ENCODE data around the gene FRMD5. TPM values are rescaled to one million over a fixed set of nuclear protein-coding genes. Genes with fewer than 3 reads are reported as not detected.
A peak's percentile ranks its signal among the peaks of the same experiment; 100 is the strongest.

FRMD5 gene
- total RNA-seq, 1 donor from 2014 or later = 43.0 TPM

GRCh38 chr15:43919540-43920253 is 275.4 kb downstream of the FRMD5 start:
- peak; percentile 27 for ATAC-seq
- intact Hi-C loops (cut with DNase I) = loop anchor here (10.0 kb wide), 1 partner anchor 55 kb away; no protein-coding TSS in a partner anchor
- no peak for DNase-seq (ENCODE audit: missing footprints)

- no peak for DNase-seq (ENCODE audit: missing footprints)
- no peak for ATAC-seq
- intact Hi-C loops (cut with DNase I) = loop anchor here (10.0 kb wide), 1 partner anchor 56 kb away; no protein-coding TSS in a partner anchor
Observed at GRCh38 chr15:43918717-43919116, 276.4 kb downstream of the FRMD5 start.

- DNase-seq (ENCODE audit: missing footprints) (no peak), ATAC-seq (peak; percentile 70)
- intact Hi-C loops (cut with DNase I) = loop anchor here (10.0 kb wide), 1 partner anchor 59 kb away; no protein-coding TSS in a partner anchor
Observed at GRCh38 chr15:43916326-43916660, 278.8 kb downstream of the FRMD5 start.

GRCh38 chr15:43915631-43916325 is 279.3 kb downstream of the FRMD5 start:
- ATAC-seq (peak; percentile 4), DNase-seq (ENCODE audit: missing footprints) (no peak)
- intact Hi-C loops (cut with DNase I) = loop anchor here (10.0 kb wide), 1 partner anchor 59 kb away; no protein-coding TSS in a partner anchor

- no peak for ATAC-seq
- intact Hi-C loops (cut with DNase I) = loop anchor here (10.0 kb wide), 1 partner anchor 61 kb away; no protein-coding TSS in a partner anchor
- DNase-seq (ENCODE audit: missing footprints) = no peak
Observed at GRCh38 chr15:43913941-43914340, 281.1 kb downstream of the FRMD5 start.

GRCh38 chr15:43913026-43913780 is 281.9 kb downstream of the FRMD5 start:
- DNase-seq (ENCODE audit: missing footprints) (no peak), ATAC-seq (peak; percentile 56)
- intact Hi-C loops (cut with DNase I) = loop anchor here (10.0 kb wide), 1 partner anchor 62 kb away; no protein-coding TSS in a partner anchor

- DNase-seq (ENCODE audit: missing footprints) = no peak
- intact Hi-C loops (cut with DNase I) = loop anchor here (10.0 kb wide), 1 partner anchor 63 kb away; no protein-coding TSS in a partner anchor
- ATAC-seq = no peak
Observed at GRCh38 chr15:43912208-43912607, 282.9 kb downstream of the FRMD5 start.

GRCh38 chr15:43911235-43911781 is 283.8 kb downstream of the FRMD5 start:
- no peak for ATAC-seq
- no peak for DNase-seq (ENCODE audit: missing footprints)
- intact Hi-C loops (cut with DNase I) = loop anchor here (10.0 kb wide), 1 partner anchor 63 kb away; no protein-coding TSS in a partner anchor

- DNase-seq (ENCODE audit: missing footprints) = no peak
- intact Hi-C loops (cut with DNase I) = no loop called here
- no peak for ATAC-seq
Observed at GRCh38 chr15:43908516-43909050, 286.5 kb downstream of the FRMD5 start.

GRCh38 chr15:43905755-43906154 is 289.3 kb downstream of the FRMD5 start:
- intact Hi-C loops (cut with DNase I) = no loop called here
- no peak for DNase-seq (ENCODE audit: missing footprints)
- ATAC-seq = no peak

- ATAC-seq = peak; percentile 67
Observed at GRCh38 chr15:43903864-43904290, 291.2 kb downstream of the FRMD5 start.

GRCh38 chr15:43901495-43901894 is 293.6 kb downstream of the FRMD5 start:
- ATAC-seq = no peak
- no peak for DNase-seq (ENCODE audit: missing footprints)
- intact Hi-C loops (cut with DNase I) = loop anchor here (5.0 kb wide), 1 partner anchor 316 kb away; no protein-coding TSS in a partner anchor

More at GRCh38 chr15:43903864-43904290, 291.2 kb downstream of the FRMD5 start:
- no peak for DNase-seq (ENCODE audit: missing footprints)
- intact Hi-C loops (cut with DNase I) = loop anchor here (1.0 to 5.0 kb wide), 2 partner anchors 161 to 313 kb away; no protein-coding TSS in a partner anchor

GRCh38 chr15:43900996-43901395 is 294.1 kb downstream of the FRMD5 start:
- ATAC-seq = no peak
- intact Hi-C loops (cut with DNase I) = loop anchor here (5.0 kb wide), 1 partner anchor 316 kb away; no protein-coding TSS in a partner anchor
- no peak for DNase-seq (ENCODE audit: missing footprints)

- no peak for DNase-seq (ENCODE audit: missing footprints)
- no peak for ATAC-seq
- intact Hi-C loops (cut with DNase I) = loop anchor here (5.0 kb wide), 1 partner anchor 317 kb away; no protein-coding TSS in a partner anchor
Observed at GRCh38 chr15:43899928-43900327, 295.1 kb downstream of the FRMD5 start.

- no peak for DNase-seq (ENCODE audit: missing footprints)
- no peak for ATAC-seq
- intact Hi-C loops (cut with DNase I) = no loop called here
Observed at GRCh38 chr15:43898891-43899290, 296.2 kb downstream of the FRMD5 start.

- intact Hi-C loops (cut with DNase I) = no loop called here
- DNase-seq (ENCODE audit: missing footprints) = no peak
- no peak for ATAC-seq
Observed at GRCh38 chr15:43896543-43896942, 298.5 kb downstream of the FRMD5 start.

GRCh38 chr15:43895586-43895985 is 299.5 kb downstream of the FRMD5 start:
- DNase-seq (ENCODE audit: missing footprints) (no peak), ATAC-seq (no peak)
- intact Hi-C loops (cut with DNase I) = loop anchor here (2.0 kb wide), 1 partner anchor 17 kb away; no protein-coding TSS in a partner anchor

- ATAC-seq = peak; percentile 94
- no peak for DNase-seq (ENCODE audit: missing footprints)
- intact Hi-C loops (cut with DNase I) = loop anchor here (2.0 kb wide), 1 partner anchor 15 kb away; no protein-coding TSS in a partner anchor
Observed at GRCh38 chr15:43893956-43894355, 301.1 kb downstream of the FRMD5 start.

Measured in Right ventricle myocardium inferior (tissue), 1 donor.